ENCODE data around the gene PRKAG1. TPM values are rescaled to one million over a fixed set of nuclear protein-coding genes. Genes with fewer than 3 reads are reported as not detected.

Gene PRKAG1
- total RNA-seq, 1 experiment from 2014 or later = 41.6 TPM

GRCh38 chr12:48993787-48994186, 24.8 kb downstream of the PRKAG1 start:
- DNase-seq (ENCODE audit: low spot score) (no peak), ATAC-seq (no peak)
- Mint-ChIP-seq H3K27ac (no peak overlapping the region), H3K36me3 (no peaks in the 10 kb centered on the region), H3K27me3 (ENCODE audit: low read depth) (peaks cover 76% of the 10 kb centered on the region), H3K4me1 (peaks cover 15% of the 10 kb centered on the region), H3K9me3 (no peaks in the 10 kb centered on the region), H3K4me3 (no peak overlapping the region)
- CTCF ChIA-PET = interaction anchor here (0.6 to 11.9 kb wide), 11 partner anchors 8 to 195 kb away, joined by 3 to 237 read pairs (median 4); partner anchors contain the start of genes WNT1 and WNT10B
- no peak for TF ChIP-seq PRDM15 (CRISPR knock-in tag; IDR thresholded peaks at IDR 0.05)
- TF ChIP-seq AR (CRISPR knock-in tag; IDR thresholded peaks at IDR 0.05) = no peak
- TF ChIP-seq GRHL2 (CRISPR knock-in tag; IDR thresholded peaks at IDR 0.05; ENCODE audit: insufficient replicate concordance, severe bottlenecking) = no peak
- TF ChIP-seq JUN (CRISPR knock-in tag; IDR thresholded peaks at IDR 0.05) = no peak
- TF ChIP-seq ETV6 (CRISPR knock-in tag; IDR thresholded peaks at IDR 0.05) = no peak
- no peak for TF ChIP-seq ZNF425 (CRISPR knock-in tag; conservative IDR thresholded peaks at IDR 0.05)
- TF ChIP-seq NFYB (CRISPR knock-in tag; conservative IDR thresholded peaks at IDR 0.05; ENCODE audit: low read depth) = no peak
- no peak for TF ChIP-seq JAZF1 (CRISPR knock-in tag; IDR thresholded peaks at IDR 0.05)
- TF ChIP-seq HMGXB4 (CRISPR knock-in tag; IDR thresholded peaks at IDR 0.05) = no peak
- TF ChIP-seq ZNF121 (CRISPR knock-in tag; IDR thresholded peaks at IDR 0.05) = no peak
- no peak for TF ChIP-seq USF2 (CRISPR knock-in tag; IDR thresholded peaks at IDR 0.05)
- TF ChIP-seq ATF6 (CRISPR knock-in tag; IDR thresholded peaks at IDR 0.05) = no peak
- TF ChIP-seq RORB (CRISPR knock-in tag; IDR thresholded peaks at IDR 0.05) = no peak
- TF ChIP-seq FOXP4 (CRISPR knock-in tag; IDR thresholded peaks at IDR 0.05) = no peak
- TF ChIP-seq TCF7 (CRISPR knock-in tag; IDR thresholded peaks at IDR 0.05; ENCODE audit: low read depth) = no peak
- TF ChIP-seq SMAD4 (CRISPR knock-in tag; IDR thresholded peaks at IDR 0.05) = no peak
- POLR2A ChIA-PET = interaction anchor here (1.4 kb wide), 1 partner anchor 14 kb away, joined by 3 read pairs; no protein-coding TSS in a partner anchor
